CD14-positive monocyte (primary cell): ENCODE measurements around the gene HSD17B4. TPM values are rescaled to one million over a fixed set of nuclear protein-coding genes. Genes with fewer than 3 reads are reported as not detected.

Source experiments
- DNase-seq, 3 donors: peaks; one replicate each; pipeline ENCODE4 v3.0.0-alpha.2; 2011 to 2022
- H2AFZ ChIP-seq: 2 replicates; pipeline ENCODE4 v1.6.0; 2012; ENCODE audit warnings: mild to moderate bottlenecking, low read depth, low read length, inconsistent platforms; ENCODE audit not compliant: insufficient read depth, poor library complexity, severe bottlenecking
- H3K27ac ChIP-seq, 2 donors: 1 replicate in 1 of 2; 2 replicates in 1 of 2; pipeline ENCODE4 v1.5.1; 2012 to 2013; ENCODE audit warnings: low read length in 2 of 2, control low read depth in 1 of 2, inconsistent platforms in 1 of 2, low read depth in 1 of 2, mild to moderate bottlenecking in 1 of 2
- H3K27me3 ChIP-seq, 2 donors: one replicate each; pipeline versions ENCODE4 v1.6.0 to v1.6.1; 2011 to 2013; ENCODE audit warnings: low read length in 2 of 2; ENCODE audit not compliant: control insufficient read depth in 2 of 2, insufficient read depth in 2 of 2
- H3K36me3 ChIP-seq, 2 donors: replicated peaks in 1 of 2; 1 replicate in 1 of 2; 2 replicates in 1 of 2; pipeline versions ENCODE4 v1.5.1 to v1.6.1; 2012 to 2013; ENCODE audit warnings: low read length in 2 of 2, control low read depth in 1 of 2, inconsistent platforms in 1 of 2, mild to moderate bottlenecking in 1 of 2; ENCODE audit not compliant: insufficient read depth in 2 of 2, control insufficient read depth in 1 of 2
- H3K4me1 ChIP-seq, 2 donors: 1 replicate in 1 of 2; 2 replicates in 1 of 2; pipeline versions ENCODE4 v1.5.1 to v1.6.1; 2012 to 2013; ENCODE audit warnings: low read length in 2 of 2, control low read depth in 1 of 2, inconsistent platforms in 1 of 2, mild to moderate bottlenecking in 1 of 2, moderate library complexity in 1 of 2; ENCODE audit not compliant: insufficient read depth in 2 of 2, control insufficient read depth in 1 of 2
- H3K4me2 ChIP-seq: replicated peaks from 2 replicates; pipeline ENCODE3; 2012; ENCODE audit warnings: low read length, moderate library complexity, mild to moderate bottlenecking; ENCODE audit not compliant: poor library complexity, severe bottlenecking; ENCODE audit errors: extremely low read depth
- H3K4me3 ChIP-seq, 3 experiments: fragments of 200-600 bp in 1 of 3; sonication (generic) in 1 of 3; replicated peaks in 1 of 3; 1 replicate in 2 of 3; 2 replicates in 1 of 3; pipeline ENCODE4 v1.5.1; 2011 to 2013; ENCODE audit warnings: low read length in 3 of 3, mild to moderate bottlenecking in 3 of 3, control low read depth in 2 of 3, low read depth in 2 of 3, inconsistent platforms in 1 of 3, moderate library complexity in 1 of 3
- H3K79me2 ChIP-seq: 2 replicates; pipeline ENCODE4 v1.6.0; 2012; ENCODE audit warnings: mild to moderate bottlenecking, control low read depth, inconsistent platforms, low read length, moderate library complexity; ENCODE audit not compliant: insufficient read depth
- H3K9ac ChIP-seq: 2 replicates; pipeline ENCODE4 v1.6.0; 2017; ENCODE audit warnings: low read length, mild to moderate bottlenecking; ENCODE audit not compliant: insufficient read depth, poor library complexity, severe bottlenecking
- H3K9me3 ChIP-seq, 2 donors: replicated peaks in 1 of 2; 1 replicate in 1 of 2; 2 replicates in 1 of 2; pipeline versions ENCODE4 v1.5.1 to v1.6.1; 2012 to 2013; ENCODE audit warnings: low read length in 2 of 2, control low read depth in 1 of 2; ENCODE audit not compliant: control insufficient read depth in 1 of 2, insufficient read depth in 1 of 2
- H4K20me1 ChIP-seq: 2 replicates; pipeline ENCODE4 v1.6.0; 2012; ENCODE audit warnings: mild to moderate bottlenecking, low read length, control low read depth, moderate library complexity; ENCODE audit not compliant: insufficient read depth
- H3K27ac Mint-ChIP-seq, 7 donors: one replicate each; pipeline ENCODE4 v1.8.0; 2020; ENCODE audit warnings: mild to moderate bottlenecking in 7 of 7, mixed read lengths in 7 of 7, moderate library complexity in 6 of 7, inconsistent platforms in 2 of 7
- H3K27me3 Mint-ChIP-seq, 3 donors: one replicate each; pipeline ENCODE4 v1.8.0; 2021 to 2022; ENCODE audit warnings: low read depth in 3 of 3, mild to moderate bottlenecking in 3 of 3, mixed read lengths in 3 of 3, moderate library complexity in 3 of 3, inconsistent platforms in 1 of 3
- H3K36me3 Mint-ChIP-seq, 2 donors: one replicate each; pipeline ENCODE4 v1.8.0; 2020; ENCODE audit warnings: mixed read lengths in 2 of 2, inconsistent platforms in 1 of 2, mild to moderate bottlenecking in 1 of 2
- H3K4me1 Mint-ChIP-seq: one replicate; pipeline ENCODE4 v1.8.0; 2020; ENCODE audit warnings: mild to moderate bottlenecking, mixed read lengths
- H3K4me3 Mint-ChIP-seq, 2 donors: one replicate each; pipeline ENCODE4 v1.8.0; 2020; ENCODE audit warnings: mild to moderate bottlenecking in 2 of 2, mixed read lengths in 2 of 2, moderate library complexity in 1 of 2
- H3K9me3 Mint-ChIP-seq, 7 donors: one replicate each; pipeline ENCODE4 v1.8.0; 2020 to 2022; ENCODE audit warnings: mixed read lengths in 7 of 7, mild to moderate bottlenecking in 6 of 7, moderate library complexity in 6 of 7, inconsistent platforms in 2 of 7
- WGBS: methylation state at CpG from one replicate; pipeline ENCODE4 v1.1.5; 2013; ENCODE audit warnings: missing lambda C conversion rate; ENCODE audit not compliant: insufficient coverage; 5-methylcytosine and 5-hydroxymethylcytosine counted together
- intact Hi-C, 2 donors: fragments of 100-400 bp; cut with micrococcal nuclease; formaldehyde crosslinking; loops; one replicate each; pipeline versions ENCODE4 v1.15.0 to v1.15.1; 2023
- polyA plus RNA-seq, 3 donors: library from polyadenylated mRNA; depleted of rRNA in 1 of 3; unstranded in 2 of 3; stranded (reverse) in 1 of 3; fragments of 300-500 nt in 2 of 3; fragments of >200 nt in 1 of 3; fragmentation: Illumina TruSeq in 2 of 3; gene quantifications; 1 replicate in 2 of 3; 2 replicates in 1 of 3; pipeline ENCODE4 v1.2.3, GENCODE V29; 2012 to 2021
- TF ChIP-seq, protein P1 (sequence below): fragments of 200-600 bp; IDR thresholded peaks from one replicate; pipeline ENCODE4 v1.8.0; 2022; ENCODE audit warnings: antibody characterized with exemption, mild to moderate bottlenecking

HSD17B4 gene
- polyA plus RNA-seq, 3 donors, result 78.2 to 167 (median 158) TPM

DNA sequence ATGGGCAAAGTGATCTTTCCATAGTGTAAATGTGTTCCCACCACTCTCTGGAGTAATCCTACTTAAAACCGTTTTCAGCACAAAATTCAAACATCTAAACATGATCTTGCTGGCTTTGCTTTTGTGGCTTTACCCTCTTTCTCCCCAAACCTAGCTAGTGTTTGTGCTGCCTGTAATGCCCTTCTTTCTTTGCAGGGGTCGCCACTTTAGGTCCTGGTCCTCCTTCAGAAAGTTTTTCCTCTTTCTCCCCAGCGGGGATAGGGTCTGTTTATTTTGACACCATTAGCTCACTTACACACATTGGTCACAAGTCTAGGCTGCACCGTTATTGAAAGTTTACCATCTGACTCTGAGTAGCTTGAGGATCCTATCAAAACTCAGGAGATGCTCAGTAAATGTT is 736 bp upstream of the HSD17B4 start:
- intact Hi-C loops, result no loop called here
- H3K9ac ChIP-seq, result no peak overlapping the region
- H3K36me3 Mint-ChIP-seq, result peaks cover 5 to 10% of the 10 kb centered on the region in 2 donors
- no peaks in the 10 kb centered on the region for H4K20me1 ChIP-seq
- peaks cover 23% of the 10 kb centered on the region for H3K79me2 ChIP-seq
- 100% methylated on average over 2 of the region's 4 CpGs for WGBS
- TF ChIP-seq, protein P1, sequence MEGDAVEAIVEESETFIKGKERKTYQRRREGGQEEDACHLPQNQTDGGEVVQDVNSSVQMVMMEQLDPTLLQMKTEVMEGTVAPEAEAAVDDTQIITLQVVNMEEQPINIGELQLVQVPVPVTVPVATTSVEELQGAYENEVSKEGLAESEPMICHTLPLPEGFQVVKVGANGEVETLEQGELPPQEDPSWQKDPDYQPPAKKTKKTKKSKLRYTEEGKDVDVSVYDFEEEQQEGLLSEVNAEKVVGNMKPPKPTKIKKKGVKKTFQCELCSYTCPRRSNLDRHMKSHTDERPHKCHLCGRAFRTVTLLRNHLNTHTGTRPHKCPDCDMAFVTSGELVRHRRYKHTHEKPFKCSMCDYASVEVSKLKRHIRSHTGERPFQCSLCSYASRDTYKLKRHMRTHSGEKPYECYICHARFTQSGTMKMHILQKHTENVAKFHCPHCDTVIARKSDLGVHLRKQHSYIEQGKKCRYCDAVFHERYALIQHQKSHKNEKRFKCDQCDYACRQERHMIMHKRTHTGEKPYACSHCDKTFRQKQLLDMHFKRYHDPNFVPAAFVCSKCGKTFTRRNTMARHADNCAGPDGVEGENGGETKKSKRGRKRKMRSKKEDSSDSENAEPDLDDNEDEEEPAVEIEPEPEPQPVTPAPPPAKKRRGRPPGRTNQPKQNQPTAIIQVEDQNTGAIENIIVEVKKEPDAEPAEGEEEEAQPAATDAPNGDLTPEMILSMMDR, result no peak
- no peak overlapping the region for H3K4me2 ChIP-seq
- no peak overlapping the region for H3K4me3 Mint-ChIP-seq
- H3K27me3 ChIP-seq, result no peaks in the 10 kb centered on the region
- H3K27ac ChIP-seq, result no peak overlapping the region
- DNase-seq, result no peak
- peaks cover 2 to 3% of the 10 kb centered on the region in 2 donors for H3K36me3 ChIP-seq
- H2AFZ ChIP-seq, result peak overlapping the region; percentile 99
- peaks cover 31% of the 10 kb centered on the region for H3K4me1 Mint-ChIP-seq
- H3K27me3 Mint-ChIP-seq, result peaks cover 0 to 7% (median 3%) of the 10 kb centered on the region in 3 donors
- H3K9me3 Mint-ChIP-seq, result peaks cover 3 to 20% (median 12%) of the 10 kb centered on the region in 7 donors
- peak overlapping the region in 1 of 3 experiments; percentile 96 for H3K4me3 ChIP-seq
- peak overlapping the region in 1 of 7 donors; percentile 91 for H3K27ac Mint-ChIP-seq
- peaks cover 0 to 12% of the 10 kb centered on the region in 2 donors for H3K9me3 ChIP-seq
- H3K4me1 ChIP-seq, result peaks cover 17 to 28% of the 10 kb centered on the region in 2 donors

DNA sequence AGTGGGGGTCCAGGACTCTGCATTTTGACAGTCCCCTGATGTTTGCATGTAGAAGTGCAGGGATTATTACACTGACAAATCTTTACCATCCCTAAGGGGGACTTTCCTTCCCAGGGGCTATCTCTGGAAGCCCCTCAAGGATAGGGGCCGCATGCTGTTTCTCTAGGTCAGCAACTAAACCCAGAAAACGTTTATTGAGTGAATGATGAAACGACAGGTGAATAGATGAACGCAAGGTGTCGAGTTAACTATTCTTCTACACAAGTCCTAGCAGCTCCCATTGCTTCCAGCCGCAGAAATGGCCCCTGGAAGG is 281 bp upstream of the HSD17B4 start:
- H3K36me3 ChIP-seq, result peaks cover 4 to 8% of the 10 kb centered on the region in 2 donors
- H3K9me3 ChIP-seq, result peaks cover 0 to 12% of the 10 kb centered on the region in 2 donors
- 11% methylated on average over 3 of the region's 6 CpGs for WGBS
- Mint-ChIP-seq H3K27me3 (peaks cover 0 to 7% (median 3%) of the 10 kb centered on the region in 3 donors), H3K4me3 (peak overlapping the region; percentile 98 to 99), H3K36me3 (peaks cover 10 to 15% of the 10 kb centered on the region in 2 donors), H3K4me1 (peaks cover 34% of the 10 kb centered on the region), H3K27ac (peak overlapping the region in 6 of 7 donors; percentile 16 to 96 (median 92)), H3K9me3 (peaks cover 3 to 20% (median 11%) of the 10 kb centered on the region in 7 donors)
- H4K20me1 ChIP-seq, result no peaks in the 10 kb centered on the region
- intact Hi-C loops, result no loop called here
- H3K27me3 ChIP-seq, result no peaks in the 10 kb centered on the region
- TF ChIP-seq, protein P1, result no peak
- H3K79me2 ChIP-seq, result peaks cover 23% of the 10 kb centered on the region
- peak overlapping the region; percentile 60 to 96 for H3K27ac ChIP-seq
- peaks cover 17 to 28% of the 10 kb centered on the region in 2 donors for H3K4me1 ChIP-seq
- peak overlapping the region; percentile 90 for H3K9ac ChIP-seq
- peak overlapping the region; percentile 73 to 96 (median 87) for H3K4me3 ChIP-seq
- DNase-seq, result no peak
- peak overlapping the region; percentile 99 for H2AFZ ChIP-seq
- H3K4me2 ChIP-seq, result peak overlapping the region; percentile 95
